ENCODE measurements around the gene UPK1A.

Gene UPK1A

DNA sequence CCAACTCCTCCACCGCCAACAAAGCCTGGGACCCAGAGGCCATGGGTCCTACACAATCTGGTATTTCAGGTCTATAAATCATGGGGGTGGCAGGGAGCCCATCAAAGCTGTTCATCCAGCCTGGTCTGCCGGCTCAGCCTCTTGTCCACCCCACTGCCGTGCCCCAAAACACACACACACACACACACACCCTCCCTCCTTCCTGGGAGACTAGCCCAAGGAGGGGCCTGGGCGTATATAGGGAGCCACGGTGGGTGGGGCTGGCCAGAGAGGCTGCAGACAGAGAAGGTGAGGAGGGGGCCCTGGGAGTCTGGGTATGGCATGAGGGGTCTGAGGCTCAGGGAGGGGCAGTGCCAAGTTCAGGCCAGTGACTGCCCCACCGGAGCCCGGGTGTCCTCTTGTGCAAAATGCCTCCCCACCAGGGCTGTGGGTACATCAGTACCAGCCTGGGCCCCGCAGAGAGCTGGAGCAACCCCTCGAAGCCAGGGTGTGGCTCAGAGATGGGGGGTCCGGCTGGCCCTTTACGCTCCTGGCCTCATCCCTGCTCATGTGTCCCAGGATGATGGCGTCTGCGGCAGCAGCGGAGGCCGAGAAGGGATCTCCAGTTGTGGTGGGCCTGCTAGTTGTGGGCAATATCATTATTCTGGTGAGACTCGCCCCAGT, at the start of gene UPK1A:
TSS of gene UPK1A (plus strand) at position 267 of the 663 bp plus-strand sequence. CDS start at position 563, 296 bp downstream.
- no peak for DNase-seq

DNA sequence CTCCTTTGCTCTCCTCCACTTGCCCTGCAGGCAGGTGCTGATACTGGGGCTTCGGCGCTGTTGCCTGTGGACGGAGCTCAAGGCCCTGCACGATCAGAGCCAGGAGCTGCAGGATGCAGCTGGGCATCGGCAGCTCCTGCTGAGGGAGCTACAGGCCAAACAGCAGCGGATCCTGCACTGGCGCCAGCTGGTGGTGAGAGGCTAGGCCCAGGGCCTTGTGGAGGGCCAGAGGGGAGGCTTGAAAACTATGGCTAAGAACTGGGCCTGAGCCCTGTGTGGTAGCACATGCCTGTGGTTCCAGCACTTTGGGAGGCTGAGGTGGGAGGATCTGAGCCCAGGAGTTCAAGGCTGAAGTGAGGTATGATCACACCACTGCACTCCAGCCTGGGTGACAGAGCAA, 47.5 kb upstream of the UPK1A start:
- no peak for DNase-seq

DNA sequence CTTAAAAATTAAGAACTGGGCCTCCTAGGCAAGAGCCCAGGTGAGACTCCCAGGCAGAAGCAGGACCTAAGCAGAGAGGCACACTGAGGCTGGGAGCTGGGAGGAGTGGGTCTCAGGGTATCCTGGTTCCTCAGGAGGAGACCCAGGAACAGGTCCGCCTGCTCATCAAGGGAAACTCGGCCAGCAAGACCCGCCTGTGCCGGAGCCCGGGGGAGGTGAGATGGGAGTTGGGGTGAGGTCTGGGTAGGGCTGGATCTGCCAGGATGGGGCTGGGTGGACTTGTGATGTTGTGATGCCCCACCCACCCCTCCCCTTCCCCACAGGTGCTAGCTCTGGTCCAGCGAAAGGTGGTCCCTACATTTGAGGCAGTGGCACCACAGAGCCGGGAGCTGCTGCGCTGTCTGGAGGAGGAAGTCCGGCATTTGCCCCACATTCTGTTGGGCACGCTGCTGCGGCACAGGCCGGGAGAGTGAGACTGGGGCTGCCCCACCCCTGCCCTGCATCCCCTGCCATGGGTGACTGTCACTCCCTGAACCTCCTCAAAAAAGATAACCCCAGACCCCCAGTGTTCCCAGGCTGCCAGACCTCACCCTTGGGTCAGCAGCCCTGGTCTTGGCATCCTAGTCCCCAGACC, 46.9 kb upstream of the UPK1A start:
- DNase-seq, result no peak

DNA sequence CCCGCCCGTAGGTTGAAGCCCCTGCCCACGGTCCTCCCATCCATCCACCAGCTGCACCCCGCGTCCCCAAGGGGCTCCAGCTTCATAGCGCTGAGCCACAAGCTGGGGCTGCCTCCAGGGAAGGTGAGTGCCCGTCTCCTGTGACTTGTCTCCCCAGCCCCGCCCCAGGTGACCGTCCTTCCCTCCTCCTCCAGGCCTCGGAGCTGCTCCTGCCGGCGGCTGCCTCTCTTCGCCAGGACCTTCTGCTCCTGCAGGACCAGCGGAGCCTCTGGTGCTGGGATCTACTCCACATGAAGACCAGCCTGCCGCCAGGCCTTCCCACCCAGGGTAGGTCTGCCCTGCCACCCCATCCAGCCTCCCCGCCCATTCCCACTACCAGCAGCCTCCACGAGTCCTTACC, 46.3 kb upstream of the UPK1A start:
- no peak for DNase-seq

DNA sequence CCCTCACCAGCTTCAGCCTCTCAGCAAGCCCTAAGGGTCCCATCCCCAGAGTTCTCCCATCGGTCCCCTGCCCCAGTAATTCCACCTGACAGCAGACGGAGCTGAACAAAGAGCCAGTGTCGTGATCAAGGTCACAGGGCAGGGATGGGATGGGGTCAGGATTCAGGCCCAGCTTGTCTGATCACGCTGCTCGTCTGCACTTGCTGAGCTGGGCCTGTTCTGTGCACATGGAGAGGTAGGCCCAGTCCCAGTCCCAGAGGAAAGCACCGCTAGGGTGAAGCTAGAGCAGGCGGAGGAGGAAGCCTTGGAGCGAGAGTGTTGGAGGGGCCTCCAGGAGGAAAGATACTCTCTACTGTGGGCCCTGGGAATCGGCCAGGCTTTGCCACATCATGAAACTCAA, 44.6 kb upstream of the UPK1A start:
- no peak for DNase-seq

DNA sequence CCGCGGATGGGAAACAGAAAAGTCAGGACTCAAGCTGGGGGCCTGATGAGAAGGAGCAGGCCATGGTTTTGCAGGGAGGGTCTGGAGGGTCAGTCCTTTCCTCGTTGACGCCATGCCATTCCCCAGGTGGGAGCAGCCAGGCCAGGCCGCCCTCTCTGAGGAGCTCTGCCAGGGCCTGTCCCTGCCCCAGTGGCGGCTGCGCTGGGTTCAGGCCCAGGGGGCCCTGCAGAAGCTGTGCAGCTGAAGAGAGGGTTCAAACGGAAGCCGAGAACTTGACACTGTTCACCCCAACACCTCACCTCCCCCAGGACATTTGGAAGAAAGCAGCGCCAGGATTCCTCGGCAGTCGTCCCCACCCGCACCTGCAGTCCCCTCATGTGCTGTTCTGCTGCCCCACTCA, 43.6 kb upstream of the UPK1A start:
- no peak for DNase-seq

DNA sequence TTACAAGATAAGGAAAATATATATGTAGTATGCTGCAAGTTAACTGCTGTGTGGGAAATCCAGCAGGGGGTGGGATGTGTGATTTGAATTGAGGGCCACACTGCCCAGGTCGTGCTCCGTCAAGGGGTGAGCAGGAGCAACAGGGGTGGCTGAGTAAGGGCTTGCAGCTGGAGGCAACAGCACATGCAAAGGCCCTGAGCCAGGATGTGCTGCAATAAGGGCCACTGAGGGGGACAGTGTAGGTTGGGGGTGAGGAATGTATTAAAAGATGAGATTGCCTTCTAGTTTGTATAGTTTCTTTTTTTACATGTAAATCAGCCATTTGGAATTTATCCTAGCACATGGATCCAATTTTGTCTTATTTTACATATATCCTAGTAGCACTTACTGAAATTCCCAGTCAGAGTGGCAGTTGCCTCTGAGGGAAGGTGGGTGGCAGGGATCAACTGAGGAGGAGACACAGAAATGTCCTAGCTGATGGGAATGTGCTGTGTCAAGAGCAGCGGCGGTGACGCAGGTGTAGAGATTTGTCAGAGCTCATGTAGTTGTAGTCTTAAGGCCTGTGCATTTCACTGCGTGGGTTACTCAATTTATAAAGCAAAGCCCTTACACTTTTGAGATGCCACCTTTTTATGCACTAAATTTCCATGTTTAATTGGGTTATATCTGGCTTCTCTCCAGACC, 42.8 kb upstream of the UPK1A start:
- no peak for DNase-seq

DNA sequence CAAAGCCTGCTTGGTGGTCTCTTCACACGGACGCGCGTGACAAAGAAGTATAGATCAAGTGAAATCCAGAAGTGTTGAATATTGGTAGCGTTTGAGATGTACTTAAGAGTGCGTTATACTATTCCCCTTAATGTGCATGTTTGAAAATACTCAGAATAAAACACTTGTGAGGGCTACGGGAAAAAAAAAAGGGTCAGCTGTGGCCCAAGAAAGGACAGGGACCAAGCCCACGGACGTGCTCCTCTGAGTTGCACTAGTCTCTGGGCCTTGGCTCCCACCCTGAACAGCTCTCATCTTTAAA, 38.1 kb upstream of the UPK1A start:
- DNase-seq, result no peak

DNA sequence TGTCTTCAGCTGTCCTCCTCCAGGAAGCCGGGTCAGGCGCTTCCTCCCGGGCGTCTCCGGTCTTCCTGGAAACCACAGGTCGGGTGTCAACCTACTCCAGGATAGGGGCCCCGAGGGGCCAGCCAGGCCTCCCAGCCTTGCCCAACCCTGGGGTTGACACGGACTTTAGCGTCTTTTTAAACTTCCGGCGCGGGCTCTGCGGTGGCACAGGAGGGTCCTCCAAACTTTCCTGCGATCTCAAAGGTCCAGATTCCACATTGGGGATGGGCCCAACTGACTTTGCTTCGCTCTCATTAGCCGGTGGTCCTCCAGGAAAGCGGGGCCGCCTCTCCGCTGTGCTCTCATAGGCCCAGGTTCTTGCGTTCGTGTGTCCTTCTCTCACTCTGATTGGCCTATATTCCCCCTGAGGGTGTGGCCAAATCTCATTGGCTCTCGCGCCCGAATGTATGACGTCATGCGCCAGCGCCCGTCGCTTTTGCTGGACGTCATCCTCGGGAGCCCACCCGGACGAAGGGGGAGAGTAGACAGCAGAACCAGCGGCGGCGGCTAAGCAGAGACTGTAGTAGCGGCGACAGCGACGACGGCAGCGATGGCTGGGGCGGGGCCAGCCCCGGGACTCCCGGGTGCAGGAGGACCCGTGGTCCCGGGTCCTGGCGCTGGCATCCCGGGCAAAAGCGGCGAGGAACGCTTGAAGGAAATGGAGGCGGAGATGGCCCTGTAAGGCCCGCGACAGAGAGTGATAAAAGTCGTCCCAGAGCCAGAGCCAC, 37.6 kb upstream of the UPK1A start, which contains the start of gene RBM42:
TSS of gene RBM42 (plus strand) at position 472 of the 767 bp plus-strand sequence. CDS start at position 590, 118 bp downstream.
- DNase-seq, result peak; percentile 100

DNA sequence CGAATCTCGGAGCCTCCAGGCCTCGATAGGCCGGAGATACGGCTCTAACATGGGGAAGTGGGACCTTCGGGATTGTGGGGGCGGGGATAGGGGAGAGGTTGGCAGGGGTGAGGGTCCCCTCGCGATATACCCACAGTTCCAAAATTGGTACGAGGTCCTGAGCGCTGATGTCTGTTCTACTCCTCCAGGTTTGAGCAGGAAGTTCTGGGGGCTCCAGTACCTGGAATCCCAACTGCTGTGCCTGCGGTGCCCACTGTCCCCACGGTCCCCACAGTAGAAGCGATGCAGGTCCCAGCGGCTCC, 37.0 kb upstream of the UPK1A start:
- no peak for DNase-seq

DNA sequence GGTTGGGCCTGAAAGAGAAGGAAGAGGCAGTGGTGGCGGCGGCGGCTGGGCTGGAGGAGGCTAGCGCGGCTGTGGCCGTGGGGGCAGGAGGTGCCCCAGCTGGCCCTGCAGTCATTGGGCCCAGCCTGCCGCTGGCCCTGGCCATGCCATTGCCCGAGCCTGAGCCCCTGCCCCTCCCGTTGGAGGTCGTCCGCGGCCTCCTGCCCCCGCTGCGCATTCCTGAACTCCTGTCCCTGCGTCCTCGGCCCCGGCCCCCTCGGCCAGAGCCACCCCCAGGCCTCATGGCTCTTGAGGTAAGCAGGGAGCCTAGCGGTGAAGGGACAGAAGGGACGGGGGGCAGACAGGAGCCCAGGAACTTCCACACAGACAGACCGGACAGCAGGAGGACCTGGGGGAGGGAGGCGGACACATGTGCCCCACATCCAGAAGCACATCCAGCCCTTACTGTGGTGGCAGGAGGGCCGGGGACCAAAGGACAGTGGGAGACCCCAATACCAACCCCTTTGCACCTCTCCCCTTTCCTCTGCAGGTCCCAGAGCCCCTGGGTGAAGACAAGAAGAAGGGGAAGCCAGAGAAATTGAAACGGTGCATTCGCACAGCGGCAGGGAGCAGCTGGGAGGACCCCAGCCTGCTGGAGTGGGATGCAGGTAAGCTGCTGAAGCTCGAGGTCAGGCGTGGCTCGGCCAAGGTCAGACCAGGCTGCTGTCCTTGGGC, 32.4 kb upstream of the UPK1A start:
- no peak for DNase-seq

DNA sequence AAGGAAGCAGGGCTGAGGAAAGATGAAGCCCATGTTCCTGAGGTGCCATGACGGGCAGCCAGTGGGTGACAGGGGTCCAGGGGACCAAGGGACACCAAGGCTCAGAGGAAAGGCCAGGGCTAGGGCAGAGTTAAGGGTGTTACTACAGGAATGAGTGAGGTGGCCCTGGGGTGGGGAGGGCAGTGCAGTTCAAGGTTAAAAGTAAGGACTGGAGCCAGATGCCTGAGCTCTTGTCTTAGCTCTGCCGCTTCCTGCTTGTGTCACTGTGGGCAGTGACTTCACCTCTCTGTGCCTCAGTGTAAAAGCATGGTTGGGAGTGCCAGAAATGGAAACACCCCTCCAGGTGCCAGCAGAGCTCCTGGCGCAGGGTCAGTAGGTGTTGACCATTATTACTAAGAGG, 29.7 kb upstream of the UPK1A start:
- DNase-seq, result no peak

DNA sequence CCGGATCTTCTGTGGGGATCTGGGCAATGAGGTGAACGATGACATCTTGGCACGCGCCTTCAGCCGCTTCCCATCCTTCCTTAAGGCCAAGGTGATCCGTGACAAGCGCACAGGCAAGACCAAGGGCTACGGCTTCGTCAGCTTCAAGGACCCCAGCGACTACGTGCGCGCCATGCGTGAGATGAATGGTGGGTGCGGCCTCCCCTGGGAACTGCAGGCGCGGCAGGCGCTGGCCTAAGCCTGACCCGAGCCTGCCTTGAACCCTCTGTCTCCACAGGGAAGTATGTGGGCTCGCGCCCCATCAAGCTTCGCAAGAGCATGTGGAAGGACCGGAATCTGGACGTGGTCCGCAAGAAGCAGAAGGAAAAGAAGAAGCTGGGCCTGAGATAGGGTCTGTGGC, 29.2 kb upstream of the UPK1A start:
- no peak for DNase-seq

DNA sequence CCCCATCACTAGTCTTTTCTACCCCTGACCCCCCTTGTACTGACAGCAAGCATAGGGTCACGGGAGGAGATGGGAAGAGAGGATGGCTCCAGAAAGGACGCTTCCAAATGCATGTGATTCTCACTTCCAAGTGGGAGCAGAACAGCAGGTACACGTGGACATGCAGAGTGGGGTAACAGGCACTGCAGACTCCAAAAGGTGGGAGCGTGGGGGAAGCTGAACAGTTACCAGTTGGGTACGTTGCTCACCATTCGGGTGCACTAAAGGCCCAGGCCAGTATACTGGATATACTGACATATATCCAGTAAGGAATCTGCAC, 27.0 kb upstream of the UPK1A start:
- DNase-seq, result no peak

DNA sequence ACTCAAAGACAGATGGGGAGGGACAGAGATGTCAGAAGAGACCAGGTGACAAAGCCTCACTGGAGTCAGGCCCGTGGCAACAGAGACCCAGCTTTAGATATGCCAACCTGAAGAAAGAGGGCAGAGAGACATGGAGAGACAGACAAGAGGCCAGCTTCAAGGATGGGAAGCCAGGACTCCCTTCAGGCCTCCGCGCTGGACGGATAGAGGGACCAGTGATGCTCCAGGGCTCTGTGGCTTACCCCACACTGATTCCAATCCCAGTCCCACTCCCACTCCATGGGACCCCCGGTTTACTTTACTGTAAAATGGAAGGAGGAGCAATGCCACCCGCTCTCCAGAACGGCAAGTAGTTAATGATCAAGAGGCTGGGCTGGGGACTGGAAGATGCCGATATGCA, 26.5 kb upstream of the UPK1A start:
- DNase-seq, result no peak

DNA sequence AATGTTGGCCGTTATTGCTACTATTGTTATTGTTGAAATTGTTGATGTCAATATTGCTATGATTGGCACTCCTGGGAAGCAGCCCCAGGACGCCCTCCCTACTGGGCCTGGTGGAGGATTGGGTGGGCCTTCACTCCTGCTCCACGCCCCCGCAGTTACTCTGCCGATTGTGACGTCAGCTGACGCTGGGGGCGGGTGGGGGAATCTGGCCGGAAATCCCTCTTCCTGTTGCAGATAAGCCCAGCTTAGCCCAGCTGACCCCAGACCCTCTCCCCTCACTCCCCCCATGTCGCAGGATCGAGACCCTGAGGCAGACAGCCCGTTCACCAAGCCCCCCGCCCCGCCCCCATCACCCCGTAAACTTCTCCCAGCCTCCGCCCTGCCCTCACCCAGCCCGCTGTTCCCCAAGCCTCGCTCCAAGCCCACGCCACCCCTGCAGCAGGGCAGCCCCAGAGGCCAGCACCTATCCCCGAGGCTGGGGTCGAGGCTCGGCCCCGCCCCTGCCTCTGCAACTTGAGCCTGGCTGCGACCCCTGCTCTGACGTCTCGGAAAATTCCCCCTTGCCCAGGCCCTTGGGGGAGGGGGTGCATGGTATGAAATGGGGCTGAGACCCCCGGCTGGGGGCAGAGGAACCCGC, 24.7 kb upstream of the UPK1A start, which contains the start of gene ETV2:
TSS of gene ETV2 (plus strand) at position 231 of the 637 bp plus-strand sequence. CDS start 716 bp downstream, outside the sequence.
- no peak for DNase-seq

DNA sequence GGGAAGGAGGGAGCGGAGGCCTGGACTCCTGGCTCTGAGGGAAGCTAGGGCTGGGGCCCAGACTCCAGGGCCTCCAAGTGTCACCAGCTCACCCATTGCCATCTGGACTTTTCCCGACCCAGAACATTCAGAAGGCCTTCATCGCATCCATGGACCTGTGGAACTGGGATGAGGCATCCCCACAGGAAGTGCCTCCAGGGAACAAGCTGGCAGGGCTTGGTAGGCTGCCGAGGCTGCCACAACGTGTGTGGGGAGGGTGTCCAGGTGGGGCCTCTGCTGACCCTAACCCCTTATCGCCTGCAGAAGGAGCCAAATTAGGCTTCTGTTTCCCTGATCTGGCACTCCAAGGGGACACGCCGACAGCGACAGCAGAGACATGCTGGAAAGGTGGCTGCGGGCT, 24.0 kb upstream of the UPK1A start:
- no peak for DNase-seq

DNA sequence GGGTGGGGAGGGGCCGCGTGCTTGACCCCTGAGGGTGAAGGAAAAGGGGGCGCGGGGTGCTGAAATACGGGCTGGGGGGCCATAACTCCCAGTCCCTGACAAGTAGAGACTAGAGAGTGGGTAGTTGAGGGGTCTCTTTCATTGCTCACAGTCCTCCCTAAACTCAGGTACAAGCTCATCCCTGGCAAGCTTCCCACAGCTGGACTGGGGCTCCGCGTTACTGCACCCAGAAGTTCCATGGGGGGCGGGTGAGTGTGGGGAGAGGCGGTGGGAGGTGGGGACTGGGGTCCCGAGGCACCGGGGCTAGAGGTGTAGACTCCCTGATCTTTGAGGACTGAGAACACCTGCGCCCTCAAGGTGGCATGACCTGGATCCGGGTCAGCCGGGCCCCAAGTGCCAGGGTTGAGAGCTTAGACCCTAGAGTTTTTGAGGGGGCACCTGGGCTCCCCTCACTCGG, 23.5 kb upstream of the UPK1A start:
- DNase-seq, result no peak

DNA sequence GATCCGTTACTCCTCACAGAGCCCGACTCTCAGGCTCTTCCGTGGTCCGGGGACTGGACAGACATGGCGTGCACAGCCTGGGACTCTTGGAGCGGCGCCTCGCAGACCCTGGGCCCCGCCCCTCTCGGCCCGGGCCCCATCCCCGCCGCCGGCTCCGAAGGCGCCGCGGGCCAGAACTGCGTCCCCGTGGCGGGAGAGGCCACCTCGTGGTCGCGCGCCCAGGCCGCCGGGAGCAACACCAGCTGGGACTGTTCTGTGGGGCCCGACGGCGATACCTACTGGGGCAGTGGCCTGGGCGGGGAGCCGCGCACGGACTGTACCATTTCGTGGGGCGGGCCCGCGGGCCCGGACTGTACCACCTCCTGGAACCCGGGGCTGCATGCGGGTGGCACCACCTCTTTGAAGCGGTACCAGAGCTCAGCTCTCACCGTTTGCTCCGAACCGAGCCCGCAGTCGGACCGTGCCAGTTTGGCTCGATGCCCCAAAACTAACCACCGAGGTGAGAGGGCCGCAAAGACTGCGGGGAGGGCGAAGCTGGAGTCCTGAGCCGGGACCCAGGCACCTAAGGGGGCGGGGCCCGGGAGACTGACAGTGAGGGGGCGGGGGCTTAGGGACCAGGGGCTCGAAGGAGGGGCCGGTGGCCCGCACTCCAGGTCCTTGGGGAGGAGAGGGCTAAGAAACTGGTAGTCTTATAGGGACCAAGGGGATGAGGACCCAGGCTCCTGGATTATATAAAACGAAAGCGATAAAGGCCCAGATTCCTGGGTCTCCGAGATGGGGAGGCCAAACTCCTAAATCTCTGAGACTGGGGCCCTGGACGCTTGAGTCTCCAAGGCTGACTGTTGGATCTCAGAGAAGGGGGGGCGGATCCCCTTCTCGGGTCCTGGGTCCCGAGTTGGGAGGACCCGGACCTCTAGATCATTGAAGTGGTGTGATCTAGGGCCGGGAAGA, 22.8 kb upstream of the UPK1A start:
- peak; percentile 75 for DNase-seq

DNA sequence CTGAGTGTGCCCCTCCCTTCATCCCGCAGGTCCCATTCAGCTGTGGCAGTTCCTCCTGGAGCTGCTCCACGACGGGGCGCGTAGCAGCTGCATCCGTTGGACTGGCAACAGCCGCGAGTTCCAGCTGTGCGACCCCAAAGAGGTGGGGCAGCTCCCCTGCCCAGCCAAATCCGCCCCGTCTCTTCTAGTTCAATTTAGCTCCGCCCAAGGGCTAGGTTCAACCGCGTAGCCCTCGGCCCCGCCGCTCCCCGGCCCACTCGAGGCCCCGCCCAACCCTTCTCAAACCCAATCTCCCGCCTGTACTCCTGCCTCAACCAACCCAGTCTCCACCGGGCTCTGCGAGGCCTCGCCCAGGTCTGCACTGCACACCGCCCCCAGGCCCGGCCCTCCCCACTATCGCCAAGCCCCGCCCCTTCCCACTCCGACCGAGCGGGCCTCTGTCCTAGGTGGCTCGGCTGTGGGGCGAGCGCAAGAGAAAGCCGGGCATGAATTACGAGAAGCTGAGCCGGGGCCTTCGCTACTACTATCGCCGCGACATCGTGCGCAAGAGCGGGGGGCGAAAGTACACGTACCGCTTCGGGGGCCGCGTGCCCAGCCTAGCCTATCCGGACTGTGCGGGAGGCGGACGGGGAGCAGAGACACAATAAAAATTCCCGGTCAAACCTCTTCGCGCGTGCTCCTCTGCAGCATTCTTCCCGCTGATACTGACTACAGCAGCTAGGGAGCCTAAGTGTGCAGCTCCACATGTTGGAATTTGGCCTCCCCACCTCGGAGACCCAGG, 21.9 kb upstream of the UPK1A start:
- DNase-seq, result peak; percentile 95

Data from MV-4-11 (cell line).